Mesendoderm (in vitro differentiated cells): ENCODE results near the gene PPFIA2.
"Not testable (repeated sequence)": the region's sequence is repeated elsewhere in the genome, so short reads cannot be mapped to it uniquely, and the experiment has no call there.

Experiments used
- DNase-seq: peaks from one replicate; pipeline ENCODE4 v3.0.0; 2013
- H2AK5ac ChIP-seq: 2 replicates; pipeline ENCODE4 v1.6.1; 2013; ENCODE audit warnings: low read length, inconsistent platforms
- H2BK120ac ChIP-seq: 2 replicates; pipeline ENCODE4 v1.6.1; 2013; ENCODE audit warnings: low read depth, mild to moderate bottlenecking, low read length, moderate library complexity, mixed read lengths
- H2BK15ac ChIP-seq: replicated peaks from 2 replicates; pipeline ENCODE4 v1.6.1; 2013; ENCODE audit warnings: low read depth, mild to moderate bottlenecking, moderate library complexity
- H2BK5ac ChIP-seq: 2 replicates; pipeline ENCODE4 v1.6.1; 2013; ENCODE audit warnings: low read length, inconsistent platforms
- H3K18ac ChIP-seq: 2 replicates; pipeline ENCODE4 v1.6.1; 2013; ENCODE audit warnings: mild to moderate bottlenecking, low read length, mixed read lengths
- H3K23ac ChIP-seq: one replicate; pipeline ENCODE4 v1.6.1; 2013; ENCODE audit warnings: low read length
- H3K27ac ChIP-seq: 2 replicates; pipeline ENCODE4 v1.5.1; 2013; ENCODE audit warnings: low read depth, mild to moderate bottlenecking, inconsistent platforms, low read length, moderate library complexity
- H3K27me3 ChIP-seq: 2 replicates; pipeline ENCODE4 v1.6.1; 2013; ENCODE audit warnings: low read length, control low read depth, mild to moderate bottlenecking, inconsistent platforms; ENCODE audit not compliant: insufficient read depth, poor library complexity
- H3K36me3 ChIP-seq: 2 replicates; pipeline ENCODE4 v1.6.1; 2013; ENCODE audit warnings: low read length, inconsistent platforms; ENCODE audit not compliant: control insufficient read depth, insufficient read depth
- H3K4ac ChIP-seq: one replicate; pipeline ENCODE4 v1.6.1; 2013; ENCODE audit warnings: low read depth, mild to moderate bottlenecking, low read length, moderate library complexity
- H3K4me1 ChIP-seq: 2 replicates; pipeline ENCODE4 v1.6.1; 2013; ENCODE audit warnings: low read depth, low read length, inconsistent platforms; ENCODE audit not compliant: control insufficient read depth
- H3K4me2 ChIP-seq: 2 replicates; pipeline ENCODE4 v1.6.1; 2013; ENCODE audit warnings: low read length
- H3K4me3 ChIP-seq: 2 replicates; pipeline ENCODE4 v1.5.1; 2013; ENCODE audit warnings: mild to moderate bottlenecking, low read length
- H3K56ac ChIP-seq: one replicate; pipeline ENCODE4 v1.6.1; 2013; ENCODE audit warnings: low read length
- H3K79me1 ChIP-seq: 2 replicates; pipeline ENCODE4 v1.6.1; 2013; ENCODE audit warnings: low read length, inconsistent platforms
- H3K79me2 ChIP-seq: 2 replicates; pipeline ENCODE4 v1.6.1; 2013; ENCODE audit warnings: mild to moderate bottlenecking, low read length; ENCODE audit not compliant: control insufficient read depth, insufficient read depth
- H3K9ac ChIP-seq: 2 replicates; pipeline ENCODE4 v1.6.1; 2013; ENCODE audit warnings: low read length, inconsistent platforms
- H4K5ac ChIP-seq: one replicate; pipeline ENCODE4 v1.6.1; 2013; ENCODE audit warnings: low read length
- H4K8ac ChIP-seq: one replicate; pipeline ENCODE4 v1.6.1; 2013; ENCODE audit warnings: low read depth, mild to moderate bottlenecking, control low read depth, low read length, moderate library complexity
- WGBS: extraction: QIAGEN DNeasy Blood & Tissue Kit; methylation state at CpG from one replicate; pipeline ENCODE4 v1.1.7; 2013; ENCODE audit warnings: low lambda C conversion rate, missing lambda C conversion rate; ENCODE audit not compliant: insufficient coverage; ENCODE audit errors: extremely low coverage; 5-methylcytosine and 5-hydroxymethylcytosine counted together

The PPFIA2 gene

GRCh38 chr12:81221681-81222080 is 537.5 kb downstream of the PPFIA2 start:
- no peak overlapping the region for H3K4me3 ChIP-seq
- H3K4me1 ChIP-seq: no peaks in the 10 kb centered on the region
- H3K79me1 ChIP-seq: no peaks in the 10 kb centered on the region
- no peak overlapping the region for H2BK5ac ChIP-seq
- no peaks in the 10 kb centered on the region for H3K27me3 ChIP-seq
- no peak overlapping the region for H2AK5ac ChIP-seq
- no peaks in the 10 kb centered on the region for H3K79me2 ChIP-seq
- no peaks in the 10 kb centered on the region for H3K36me3 ChIP-seq
- WGBS: no CpG with 5 or more reads among the region's 1 CpG
- no peak overlapping the region for H2BK15ac ChIP-seq
- H3K23ac ChIP-seq: no peak overlapping the region
- H3K9ac ChIP-seq: no peak overlapping the region
- DNase-seq: no peak
- H3K27ac ChIP-seq: no peak overlapping the region
- no peak overlapping the region for H3K56ac ChIP-seq
- H3K4me2 ChIP-seq: no peak overlapping the region
- H3K4ac ChIP-seq: no peak overlapping the region
- no peak overlapping the region for H4K8ac ChIP-seq
- no peak overlapping the region for H3K18ac ChIP-seq
- no peak overlapping the region for H2BK120ac ChIP-seq
- no peak overlapping the region for H4K5ac ChIP-seq

- H2BK5ac ChIP-seq: no peak overlapping the region
- no peak for DNase-seq
- no peak overlapping the region for H3K4me3 ChIP-seq
- no peaks in the 10 kb centered on the region for H3K4me1 ChIP-seq
- no peak overlapping the region for H3K4ac ChIP-seq
- H2BK120ac ChIP-seq: no peak overlapping the region
- no peak overlapping the region for H3K4me2 ChIP-seq
- no peaks in the 10 kb centered on the region for H3K27me3 ChIP-seq
- no CpG with 5 or more reads among the region's 3 CpGs for WGBS
- H3K79me2 ChIP-seq: no peaks in the 10 kb centered on the region
- H4K8ac ChIP-seq: no peak overlapping the region
- no peak overlapping the region for H3K18ac ChIP-seq
- no peak overlapping the region for H3K56ac ChIP-seq
- H4K5ac ChIP-seq: no peak overlapping the region
- no peak overlapping the region for H3K27ac ChIP-seq
- no peak overlapping the region for H2BK15ac ChIP-seq
- no peaks in the 10 kb centered on the region for H3K79me1 ChIP-seq
- H3K23ac ChIP-seq: no peak overlapping the region
- no peak overlapping the region for H3K9ac ChIP-seq
- no peaks in the 10 kb centered on the region for H3K36me3 ChIP-seq
- H2AK5ac ChIP-seq: no peak overlapping the region
Observed at GRCh38 chr12:81216739-81217138, 542.4 kb downstream of the PPFIA2 start.

GRCh38 chr12:81212996-81213696 is 546.0 kb downstream of the PPFIA2 start:
- H3K36me3 ChIP-seq: no peaks in the 10 kb centered on the region
- no peak overlapping the region for H2BK120ac ChIP-seq
- H3K4me2 ChIP-seq: no peak overlapping the region
- H3K27ac ChIP-seq: no peak overlapping the region
- H4K8ac ChIP-seq: no peak overlapping the region
- no CpG with 5 or more reads among the region's 4 CpGs for WGBS
- H4K5ac ChIP-seq: no peak overlapping the region
- no peaks in the 10 kb centered on the region for H3K79me2 ChIP-seq
- no peak overlapping the region for H3K18ac ChIP-seq
- no peak overlapping the region for H3K4me3 ChIP-seq
- H3K9ac ChIP-seq: no peak overlapping the region
- H3K27me3 ChIP-seq: no peaks in the 10 kb centered on the region
- H2AK5ac ChIP-seq: no peak overlapping the region
- H3K56ac ChIP-seq: no peak overlapping the region
- no peak overlapping the region for H2BK5ac ChIP-seq
- no peak overlapping the region for H2BK15ac ChIP-seq
- H3K4ac ChIP-seq: no peak overlapping the region
- H3K79me1 ChIP-seq: no peaks in the 10 kb centered on the region
- peaks cover 4% of the 10 kb centered on the region for H3K4me1 ChIP-seq
- no peak overlapping the region for H3K23ac ChIP-seq
- DNase-seq: no peak

- Histone ChIP-seq H2AK5ac (no peak overlapping the region), H3K4me1 (peaks cover 5% of the 10 kb centered on the region), H3K36me3 (no peaks in the 10 kb centered on the region), H2BK5ac (no peak overlapping the region), H2BK15ac (no peak overlapping the region), H3K27me3 (no peaks in the 10 kb centered on the region), H3K79me2 (no peaks in the 10 kb centered on the region), H4K8ac (no peak overlapping the region), H3K4ac (no peak overlapping the region), H3K4me2 (no peak overlapping the region), H3K9ac (no peak overlapping the region), H4K5ac (no peak overlapping the region), H3K4me3 (no peak overlapping the region), H2BK120ac (no peak overlapping the region), H3K18ac (no peak overlapping the region), H3K23ac (no peak overlapping the region), H3K27ac (no peak overlapping the region), H3K56ac (no peak overlapping the region), H3K79me1 (no peaks in the 10 kb centered on the region)
- DNase-seq: no peak
- WGBS: no CpG with 5 or more reads among the region's 1 CpG
Observed at GRCh38 chr12:81211306-81211705, 547.8 kb downstream of the PPFIA2 start.

GRCh38 chr12:81209772-81210225 is 549.4 kb downstream of the PPFIA2 start:
- not testable (repeated sequence) for H3K36me3 ChIP-seq, H4K5ac ChIP-seq, H3K4me3 ChIP-seq, H3K79me1 ChIP-seq, H3K27me3 ChIP-seq, H3K23ac ChIP-seq, H3K9ac ChIP-seq, H2BK120ac ChIP-seq, H2BK15ac ChIP-seq, H3K27ac ChIP-seq, H3K79me2 ChIP-seq, H3K56ac ChIP-seq, H4K8ac ChIP-seq, H2BK5ac ChIP-seq, H3K4ac ChIP-seq, H3K4me2 ChIP-seq, H3K18ac ChIP-seq, H3K4me1 ChIP-seq, H2AK5ac ChIP-seq
- WGBS: no CpG with 5 or more reads among the region's 2 CpGs
- DNase-seq: peak; percentile 72

- Histone ChIP-seq H4K8ac (no peak overlapping the region), H3K9ac (no peak overlapping the region), H2BK15ac (no peak overlapping the region), H2BK120ac (no peak overlapping the region), H2AK5ac (no peak overlapping the region), H3K18ac (no peak overlapping the region), H3K27me3 (no peaks in the 10 kb centered on the region), H3K79me2 (no peaks in the 10 kb centered on the region), H3K4me3 (no peak overlapping the region), H3K4ac (no peak overlapping the region), H3K4me1 (peaks cover 5% of the 10 kb centered on the region), H3K36me3 (no peaks in the 10 kb centered on the region), H2BK5ac (no peak overlapping the region), H3K27ac (no peak overlapping the region), H3K23ac (no peak overlapping the region), H3K4me2 (no peak overlapping the region), H3K56ac (no peak overlapping the region), H3K79me1 (no peaks in the 10 kb centered on the region), H4K5ac (no peak overlapping the region)
- no peak for DNase-seq
Observed at GRCh38 chr12:81209012-81209411, 550.1 kb downstream of the PPFIA2 start.
